Stimulated activated CD4-positive, alpha-beta T cell treated with anti-CD3 and anti-CD28 coated beads, Interleukin-2, amount 100 ng/mL, for 48 hours (primary cell): Measurements from ENCODE around the gene PAEP.

Experiments used
- DNase-seq, 2 donors: peaks; one replicate each; pipeline ENCODE4 v3.0.0-alpha.2; 2020

Gene PAEP

GRCh38 chr9:135602789-135603481 lies 41.4 kb downstream of the PAEP start:
- DNase-seq = peak; percentile 57 to 58

GRCh38 chr9:135604437-135605237 lies 43.1 kb downstream of the PAEP start:
- no peak for DNase-seq

GRCh38 chr9:135605238-135605781 lies 43.8 kb downstream of the PAEP start:
- no peak for DNase-seq

- no peak for DNase-seq
These were observed 45.3 kb downstream of the PAEP start for GRCh38 chr9:135606885-135607259.

- no peak for DNase-seq
These were observed 46.1 kb downstream of the PAEP start for GRCh38 chr9:135607401-135608293.

GRCh38 chr9:135608294-135608998 lies 46.9 kb downstream of the PAEP start:
- no peak for DNase-seq

GRCh38 chr9:135608999-135609317 lies 47.4 kb downstream of the PAEP start:
- no peak for DNase-seq

- DNase-seq = no peak
These were observed 47.9 kb downstream of the PAEP start for GRCh38 chr9:135609366-135609955.

GRCh38 chr9:135610290-135611141 lies 49.0 kb downstream of the PAEP start:
- no peak for DNase-seq

GRCh38 chr9:135611142-135611874 lies 49.8 kb downstream of the PAEP start:
- DNase-seq = no peak

GRCh38 chr9:135611875-135612209 lies 50.3 kb downstream of the PAEP start:
- no peak for DNase-seq

- DNase-seq = no peak
These were observed 50.9 kb downstream of the PAEP start for GRCh38 chr9:135612437-135612836.

- DNase-seq = no peak
These were observed 51.7 kb downstream of the PAEP start for GRCh38 chr9:135612981-135613910.

- no peak for DNase-seq
These were observed 52.6 kb downstream of the PAEP start for GRCh38 chr9:135613946-135614805.

- DNase-seq = no peak
These were observed 53.5 kb downstream of the PAEP start for GRCh38 chr9:135614821-135615665.

GRCh38 chr9:135615666-135616618 lies 54.4 kb downstream of the PAEP start:
- no peak for DNase-seq
